ENCODE results near the gene PFKM.

PFKM gene

DNA sequence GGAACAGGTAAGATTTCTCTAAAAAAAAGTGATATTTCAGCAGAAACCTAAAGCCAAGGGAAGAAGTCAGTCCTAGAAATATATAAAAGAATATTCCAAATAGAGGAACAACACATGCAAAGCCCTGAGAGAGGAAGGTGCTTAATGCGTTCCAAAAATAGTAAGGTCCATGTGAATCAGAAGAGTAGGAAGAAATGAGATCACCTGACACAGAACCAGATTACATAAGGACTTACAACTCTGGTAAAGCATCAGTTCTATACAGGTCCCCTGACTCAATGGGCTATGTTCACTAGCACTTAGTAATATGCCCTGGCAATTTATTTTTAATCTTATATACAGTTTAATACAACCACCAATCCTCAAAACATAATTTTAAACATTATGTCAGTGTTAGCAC, 43.3 kb upstream of the PFKM start:
- TF ChIP-seq, protein P1, sequence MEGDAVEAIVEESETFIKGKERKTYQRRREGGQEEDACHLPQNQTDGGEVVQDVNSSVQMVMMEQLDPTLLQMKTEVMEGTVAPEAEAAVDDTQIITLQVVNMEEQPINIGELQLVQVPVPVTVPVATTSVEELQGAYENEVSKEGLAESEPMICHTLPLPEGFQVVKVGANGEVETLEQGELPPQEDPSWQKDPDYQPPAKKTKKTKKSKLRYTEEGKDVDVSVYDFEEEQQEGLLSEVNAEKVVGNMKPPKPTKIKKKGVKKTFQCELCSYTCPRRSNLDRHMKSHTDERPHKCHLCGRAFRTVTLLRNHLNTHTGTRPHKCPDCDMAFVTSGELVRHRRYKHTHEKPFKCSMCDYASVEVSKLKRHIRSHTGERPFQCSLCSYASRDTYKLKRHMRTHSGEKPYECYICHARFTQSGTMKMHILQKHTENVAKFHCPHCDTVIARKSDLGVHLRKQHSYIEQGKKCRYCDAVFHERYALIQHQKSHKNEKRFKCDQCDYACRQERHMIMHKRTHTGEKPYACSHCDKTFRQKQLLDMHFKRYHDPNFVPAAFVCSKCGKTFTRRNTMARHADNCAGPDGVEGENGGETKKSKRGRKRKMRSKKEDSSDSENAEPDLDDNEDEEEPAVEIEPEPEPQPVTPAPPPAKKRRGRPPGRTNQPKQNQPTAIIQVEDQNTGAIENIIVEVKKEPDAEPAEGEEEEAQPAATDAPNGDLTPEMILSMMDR (IDR thresholded peaks at IDR 0.05; ENCODE audit: low read depth, low read length, missing control alignments), result no peak
- H3K27ac ChIP-seq, result no peak overlapping the region
- no peak overlapping the region for H3K4me3 ChIP-seq (ENCODE audit: low read depth, low read length)
- peaks cover 7% of the 10 kb centered on the region for H3K36me3 ChIP-seq (replicated peaks)
- H3K27me3 ChIP-seq (replicated peaks), result no peaks in the 10 kb centered on the region
- DNase-seq, result no peak
- in situ Hi-C loops (cut with HindIII; ENCODE audit: low pct_ligation_motif_present, low sequenced_read_pairs), result no loop called here

DNA sequence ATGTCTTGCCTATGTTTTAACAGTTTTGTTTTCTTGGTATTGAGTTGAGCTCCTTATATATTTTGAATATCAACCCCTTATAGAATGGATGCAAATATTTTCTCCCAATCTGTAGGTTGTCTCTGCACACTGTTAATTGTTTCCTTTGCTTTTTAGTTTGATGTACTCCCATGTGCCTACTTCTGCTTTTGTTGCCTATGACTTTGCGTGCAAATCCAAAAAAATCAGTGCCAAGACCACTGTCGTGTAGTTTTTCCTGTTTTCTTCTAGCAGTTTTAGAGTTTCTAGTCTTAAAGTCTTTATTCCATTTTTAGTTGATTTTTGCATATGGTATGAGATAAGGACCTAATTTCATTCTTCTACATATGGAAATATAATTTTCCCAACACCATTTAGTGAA, 42.1 kb upstream of the PFKM start:
- in situ Hi-C loops (cut with HindIII; ENCODE audit: low pct_ligation_motif_present, low sequenced_read_pairs), result no loop called here

GRCh38 chr12:48078901-48079300, 40.3 kb upstream of the PFKM start:
- peak; percentile 67 for DNase-seq
- TF ChIP-seq, protein P1 (IDR thresholded peaks at IDR 0.05; ENCODE audit: low read depth, low read length, missing control alignments), result no peak
- Histone ChIP-seq H3K27me3 (replicated peaks) (no peaks in the 10 kb centered on the region), H3K27ac (no peak overlapping the region), H3K36me3 (replicated peaks) (peaks cover 5% of the 10 kb centered on the region), H3K4me3 (ENCODE audit: low read depth, low read length) (no peak overlapping the region)
- in situ Hi-C loops (cut with HindIII; ENCODE audit: low pct_ligation_motif_present, low sequenced_read_pairs), result no loop called here

More for the DNA sequence above, 42.1 kb upstream of the PFKM start:
- TF ChIP-seq, protein P1 (IDR thresholded peaks at IDR 0.05; ENCODE audit: low read depth, low read length, missing control alignments), result no peak
- H3K27ac ChIP-seq, result no peak overlapping the region
- peaks cover 6% of the 10 kb centered on the region for H3K36me3 ChIP-seq (replicated peaks)
- no peaks in the 10 kb centered on the region for H3K27me3 ChIP-seq (replicated peaks)
- no peak overlapping the region for H3K4me3 ChIP-seq (ENCODE audit: low read depth, low read length)
- DNase-seq, result no peak

- DNase-seq, result no peak
- in situ Hi-C loops (cut with HindIII; ENCODE audit: low pct_ligation_motif_present, low sequenced_read_pairs), result no loop called here
- no peaks in the 10 kb centered on the region for H3K27me3 ChIP-seq (replicated peaks)
- TF ChIP-seq, protein P1 (IDR thresholded peaks at IDR 0.05; ENCODE audit: low read depth, low read length, missing control alignments), result no peak
- H3K36me3 ChIP-seq (replicated peaks), result no peaks in the 10 kb centered on the region
- no peak overlapping the region for H3K4me3 ChIP-seq (ENCODE audit: low read depth, low read length)
- no peak overlapping the region for H3K27ac ChIP-seq
These were observed 38.9 kb upstream of the PFKM start for GRCh38 chr12:48080285-48080684.

DNA sequence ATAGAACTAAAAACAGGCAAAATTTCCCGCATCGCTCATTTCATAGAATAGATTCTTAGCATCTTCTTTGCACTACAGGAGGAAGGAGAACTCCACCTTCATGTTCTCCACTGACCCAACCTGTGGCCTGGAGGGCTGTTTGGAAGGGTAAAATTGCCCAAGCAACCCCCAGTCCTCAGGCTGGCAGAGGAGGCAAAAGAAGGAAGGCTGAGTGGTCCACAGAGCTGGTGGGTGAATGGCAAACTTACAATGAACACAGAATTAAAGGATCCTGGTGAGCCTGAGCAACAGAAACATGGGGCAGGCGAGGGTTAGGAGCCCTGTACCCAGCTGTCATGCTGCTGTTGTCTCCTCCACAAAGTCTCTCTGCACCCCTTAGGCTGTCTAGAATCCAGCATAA, 38.3 kb upstream of the PFKM start:
- H3K4me3 ChIP-seq (ENCODE audit: low read depth, low read length), result no peak overlapping the region
- no peak for DNase-seq
- TF ChIP-seq, protein P1 (IDR thresholded peaks at IDR 0.05; ENCODE audit: low read depth, low read length, missing control alignments), result no peak
- no peaks in the 10 kb centered on the region for H3K36me3 ChIP-seq (replicated peaks)
- in situ Hi-C loops (cut with HindIII; ENCODE audit: low pct_ligation_motif_present, low sequenced_read_pairs), result no loop called here
- H3K27me3 ChIP-seq (replicated peaks), result no peaks in the 10 kb centered on the region
- no peak overlapping the region for H3K27ac ChIP-seq

DNA sequence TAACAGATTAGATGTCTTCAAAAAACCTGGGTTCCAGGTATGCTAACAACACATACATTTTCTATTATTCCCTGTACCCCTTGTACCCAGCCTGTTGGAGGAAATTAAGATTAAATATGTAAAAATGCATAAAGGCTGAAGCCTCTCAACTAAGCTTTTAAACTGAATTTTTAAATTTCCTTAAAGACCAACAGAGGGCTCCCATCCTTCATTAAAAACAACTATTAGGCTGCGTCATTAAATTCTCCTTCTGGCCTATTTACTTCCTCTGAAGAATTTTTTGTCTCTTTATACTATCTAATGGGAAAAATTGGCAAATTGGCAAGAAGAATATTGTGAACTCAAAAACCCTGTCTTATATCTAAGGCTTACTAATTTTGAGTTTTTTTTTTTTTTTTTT, 35.1 kb upstream of the PFKM start:
- Histone ChIP-seq H3K4me3 (ENCODE audit: low read depth, low read length) (no peak overlapping the region), H3K27ac (no peak overlapping the region), H3K27me3 (replicated peaks) (no peaks in the 10 kb centered on the region), H3K36me3 (replicated peaks) (peaks cover 10% of the 10 kb centered on the region)
- TF ChIP-seq, protein P1 (IDR thresholded peaks at IDR 0.05; ENCODE audit: low read depth, low read length, missing control alignments), result peak; percentile 5
- no peak for DNase-seq
- in situ Hi-C loops (cut with HindIII; ENCODE audit: low pct_ligation_motif_present, low sequenced_read_pairs), result no loop called here

Measured in brain microvascular endothelial cell (primary cell).